HepG2 (cell line): ENCODE results near the gene GTF2F2. TPM values are rescaled to one million over a fixed set of nuclear protein-coding genes. Genes with fewer than 3 reads are reported as not detected.

ENCODE experiments used
- ATAC-seq: fragments of 200-7000 bp; cut with Tn5 transposase; 3 replicates; pipeline ENCODE4 v1.9.1; 2020; ENCODE audit warnings: mild to moderate bottlenecking, moderate library complexity
- BruUV-seq: library from RNA; stranded (reverse); fragments of 400-500 nt; replicated peaks from 2 replicates; lab custom pipeline; 2021; lab: Mats Ljungman, UMichigan
- CTCF ChIA-PET: fragments of 300-600 bp; formaldehyde crosslinking; extraction: SDS; loops from one replicate; lab custom pipeline; 2021; ENCODE audit warnings: low total read pairs, inconsistent platforms, low intra/inter-chr PET ratio; lab: Yijun Ruan, JAX
- POLR2A ChIA-PET: fragments of 350-600 bp; sonication (Branson Sonifier 250); formaldehyde crosslinking; loops from one replicate; lab custom pipeline; 2020; ENCODE audit warnings: antibody characterized with exemption, inconsistent platforms; lab: Yijun Ruan, JAX
- DNase-seq: peaks from one replicate; pipeline ENCODE4 v3.0.0-alpha.2; 2015; ENCODE audit warnings: low spot score
- FAIRE-seq: peaks from 3 replicates; lab custom pipeline; 2011; peaks lifted over from hg19 to GRCh38; lab: Jason Lieb, UNC
- H2AFZ ChIP-seq: one replicate; pipeline ENCODE4 v1.6.1; 2011; ENCODE audit warnings: low read length, inconsistent platforms
- H3K27ac ChIP-seq: fragments of 300-600 bp; 3 replicates; pipeline ENCODE4 v1.8.0; 2011; ENCODE audit warnings: mixed run types, mild to moderate bottlenecking, mixed read lengths, low read length, inconsistent platforms; ENCODE audit not compliant: insufficient read depth; ENCODE audit errors: extremely low read length
- H3K27me3 ChIP-seq, 2 experiments: fragments of 200-600 bp in 1 of 2; 2 replicates in 1 of 2; 3 replicates in 1 of 2; pipeline versions ENCODE4 v1.6.0 to v1.8.0; 2011; ENCODE audit warnings: low read length in 2 of 2, mild to moderate bottlenecking in 2 of 2, moderate library complexity in 2 of 2, inconsistent platforms in 1 of 2; ENCODE audit not compliant: insufficient read depth in 2 of 2, control insufficient read depth in 1 of 2
- H3K36me3 ChIP-seq, 2 experiments: fragments of 200-600 bp in 1 of 2; replicated peaks in 1 of 2; 2 replicates in 1 of 2; 3 replicates in 1 of 2; pipeline versions ENCODE4 v1.5.1 to v1.8.0; 2011; ENCODE audit warnings: low read length in 2 of 2, inconsistent platforms in 1 of 2; ENCODE audit not compliant: insufficient read depth in 2 of 2, control insufficient read depth in 1 of 2
- H3K4me1 ChIP-seq: 2 replicates; pipeline ENCODE4 v1.5.1; 2012; ENCODE audit warnings: low read length, inconsistent platforms; ENCODE audit not compliant: insufficient read depth
- H3K4me2 ChIP-seq: 2 replicates; pipeline ENCODE4 v1.6.0; 2011; ENCODE audit warnings: low read depth, low read length, inconsistent platforms
- H3K4me3 ChIP-seq, 3 experiments: fragments of 200-600 bp in 1 of 3; sonication (generic), shearing (Covaris generic) in 1 of 3; replicated peaks in 1 of 3; 2 replicates each; pipeline ENCODE4 v1.5.1; 2011 to 2016; ENCODE audit warnings: low read length in 3 of 3, inconsistent platforms in 2 of 3, low read depth in 2 of 3, mild to moderate bottlenecking in 2 of 3, control low read depth in 1 of 3, mixed read lengths in 1 of 3; ENCODE audit not compliant: insufficient read depth in 1 of 3
- H3K79me2 ChIP-seq: one replicate; pipeline ENCODE4 v1.6.1; 2011; ENCODE audit warnings: low read length, inconsistent platforms; ENCODE audit not compliant: insufficient read depth
- H3K9ac ChIP-seq: 2 replicates; pipeline ENCODE4 v1.6.0; 2011; ENCODE audit warnings: mild to moderate bottlenecking, low read depth, low read length, inconsistent platforms; ENCODE audit not compliant: insufficient read depth
- H3K9me3 ChIP-seq: 2 replicates; pipeline ENCODE4 v1.5.1; 2012; ENCODE audit warnings: mild to moderate bottlenecking, low read length
- H4K20me1 ChIP-seq: 2 replicates; pipeline ENCODE4 v1.6.0; 2011; ENCODE audit warnings: inconsistent platforms, mild to moderate bottlenecking, low read length, moderate library complexity; ENCODE audit not compliant: insufficient read depth
- CREB1 ChIP-seq, 2 experiments: fragments of 450-650 bp in 1 of 2; IDR thresholded peaks; 2 replicates each; pipeline ENCODE4 v1.6.1; 2016 to 2017; ENCODE audit warnings: control low read depth in 1 of 2, mild to moderate bottlenecking in 1 of 2, missing compliant biosample characterization in 1 of 2, missing genetic modification characterization in 1 of 2
- MTA3 ChIP-seq: sonication (generic); formaldehyde crosslinking; IDR thresholded peaks from 2 replicates; pipeline ENCODE4 v1.4.0; 2020; ENCODE audit warnings: missing genetic modification reagents
- NR2C2 ChIP-seq: sonication (generic); formaldehyde crosslinking; IDR thresholded peaks from 2 replicates; pipeline ENCODE4 v1.4.0; 2020; ENCODE audit warnings: missing genetic modification reagents, mild to moderate bottlenecking, moderate library complexity, borderline replicate concordance
- STAT5B ChIP-seq: sonication (generic); formaldehyde crosslinking; IDR thresholded peaks from 2 replicates; pipeline ENCODE4 v1.4.0; 2020; ENCODE audit warnings: missing genetic modification reagents
- ZFAT ChIP-seq: sonication (generic); formaldehyde crosslinking; conservative IDR thresholded peaks from 2 replicates; pipeline ENCODE4 v1.8.1; 2023; ENCODE audit warnings: missing genetic modification reagents, inconsistent platforms
- ZNF331 ChIP-seq: sonication (generic); formaldehyde crosslinking; IDR thresholded peaks from 2 replicates; pipeline ENCODE4 v1.4.0; 2020; ENCODE audit warnings: missing genetic modification reagents
- ZNF782 ChIP-seq: sonication (generic); formaldehyde crosslinking; IDR thresholded peaks from 2 replicates; pipeline ENCODE4 v1.4.0; 2020; ENCODE audit warnings: missing genetic modification reagents, mild to moderate bottlenecking, borderline replicate concordance
- ZNF839 ChIP-seq: sonication (generic); formaldehyde crosslinking; IDR thresholded peaks from 2 replicates; pipeline ENCODE4 v1.4.0; 2020; ENCODE audit warnings: missing genetic modification reagents, mild to moderate bottlenecking, borderline replicate concordance
- WGBS: methylation state at CpG from one replicate; pipeline ENCODE4 v1.1.6; 2017; ENCODE audit warnings: low lambda C conversion rate; 5-methylcytosine and 5-hydroxymethylcytosine counted together
- in situ Hi-C: cut with HindIII; loops from 2 replicates; pipeline ENCODE4 v1.10.0; 2017; ENCODE audit warnings: low pct_unique_long_range_greater_than_20kb; ENCODE audit not compliant: extremely low pct_ligation_motif_present
- intact Hi-C: fragments of 100-400 bp; cut with micrococcal nuclease; formaldehyde crosslinking; loops from one replicate; pipeline ENCODE4 v1.10.0; 2022; ENCODE audit not compliant: unreplicated experiment
- polyA plus RNA-seq, 8 experiments: library from polyadenylated mRNA; depleted of rRNA in 3 of 8; stranded (reverse) in 7 of 8; unstranded in 1 of 8; fragments of >200 nt; fragmentation: Illumina TruSeq in 4 of 8; extraction: Trizol in 4 of 8; gene quantifications; 2 replicates each; pipeline versions ENCODE4 v1.2.1 to v1.2.3, GENCODE V29; 2011 to 2016; ENCODE audit warnings: low read depth in 4 of 8, missing spikeins in 1 of 8, mixed read lengths in 1 of 8; ENCODE audit not compliant: insufficient read depth in 1 of 8
- total RNA-seq, 5 experiments: library from RNA; depleted of rRNA; stranded (reverse); fragments of >200 nt; fragmentation: Illumina TruSeq; extraction: Trizol; gene quantifications; 2 replicates each; pipeline ENCODE4 v1.2.3, GENCODE V29; 2016; ENCODE audit warnings: low read depth in 1 of 5
- TF ChIP-seq, protein P1 (sequence below): sonication (generic); formaldehyde crosslinking; IDR thresholded peaks from 2 replicates; pipeline ENCODE4 v1.5.1; 2020; ENCODE audit warnings: missing genetic modification reagents, mild to moderate bottlenecking, borderline replicate concordance
- TF ChIP-seq, protein P2 (sequence below): sonication (generic); formaldehyde crosslinking; IDR thresholded peaks from 2 replicates; pipeline ENCODE4 v1.4.0; 2020; ENCODE audit warnings: low read depth, mild to moderate bottlenecking, missing genetic modification reagents

Gene GTF2F2
- total and polyA plus RNA-seq, 2 of the 13 experiments (the other 11 are each of a cell fraction or from before 2014, with no cell fraction given): 10.6 to 32.8 TPM

GRCh38 chr13:45269204-45269603, 148.9 kb downstream of the GTF2F2 start (continued):
- TF ChIP-seq, protein P1, sequence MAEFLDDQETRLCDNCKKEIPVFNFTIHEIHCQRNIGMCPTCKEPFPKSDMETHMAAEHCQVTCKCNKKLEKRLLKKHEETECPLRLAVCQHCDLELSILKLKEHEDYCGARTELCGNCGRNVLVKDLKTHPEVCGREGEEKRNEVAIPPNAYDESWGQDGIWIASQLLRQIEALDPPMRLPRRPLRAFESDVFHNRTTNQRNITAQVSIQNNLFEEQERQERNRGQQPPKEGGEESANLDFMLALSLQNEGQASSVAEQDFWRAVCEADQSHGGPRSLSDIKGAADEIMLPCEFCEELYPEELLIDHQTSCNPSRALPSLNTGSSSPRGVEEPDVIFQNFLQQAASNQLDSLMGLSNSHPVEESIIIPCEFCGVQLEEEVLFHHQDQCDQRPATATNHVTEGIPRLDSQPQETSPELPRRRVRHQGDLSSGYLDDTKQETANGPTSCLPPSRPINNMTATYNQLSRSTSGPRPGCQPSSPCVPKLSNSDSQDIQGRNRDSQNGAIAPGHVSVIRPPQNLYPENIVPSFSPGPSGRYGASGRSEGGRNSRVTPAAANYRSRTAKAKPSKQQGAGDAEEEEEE (CRISPR knock-in tag): no peak
- TF ChIP-seq NR2C2 (CRISPR knock-in tag) (no peak), STAT5B (CRISPR knock-in tag) (no peak), ZFAT (CRISPR knock-in tag) (no peak), ZNF839 (no peak), CREB1 (IDR thresholded peaks at IDR 0.05) (no peak), CREB1 (CRISPR knock-in tag; IDR thresholded peaks at IDR 0.05) (no peak), ZNF331 (CRISPR knock-in tag) (no peak)
- TF ChIP-seq, protein P2, sequence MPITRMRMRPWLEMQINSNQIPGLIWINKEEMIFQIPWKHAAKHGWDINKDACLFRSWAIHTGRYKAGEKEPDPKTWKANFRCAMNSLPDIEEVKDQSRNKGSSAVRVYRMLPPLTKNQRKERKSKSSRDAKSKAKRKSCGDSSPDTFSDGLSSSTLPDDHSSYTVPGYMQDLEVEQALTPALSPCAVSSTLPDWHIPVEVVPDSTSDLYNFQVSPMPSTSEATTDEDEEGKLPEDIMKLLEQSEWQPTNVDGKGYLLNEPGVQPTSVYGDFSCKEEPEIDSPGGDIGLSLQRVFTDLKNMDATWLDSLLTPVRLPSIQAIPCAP: no peak

GRCh38 chr13:45276913-45277312, 156.6 kb downstream of the GTF2F2 start:
- TF ChIP-seq ZNF782: no peak
- no peak for TF ChIP-seq MTA3 (CRISPR knock-in tag)
- POLR2A ChIA-PET: no interaction called here
- no peak for ATAC-seq
- H3K27me3 ChIP-seq: no peaks in the 10 kb centered on the region
- H3K4me1 ChIP-seq: no peaks in the 10 kb centered on the region
- no peaks in the 10 kb centered on the region for H3K79me2 ChIP-seq
- BruUV-seq: no TSS peak
- H3K4me3 ChIP-seq: no peak overlapping the region
- no peaks in the 10 kb centered on the region for H3K9me3 ChIP-seq
- H3K9ac ChIP-seq: no peak overlapping the region
- in situ Hi-C loops: no loop called here
- intact Hi-C loops: no loop called here
- no peak overlapping the region for H2AFZ ChIP-seq
- CTCF ChIA-PET: no interaction called here
- no peak for FAIRE-seq
- no peak overlapping the region for H3K4me2 ChIP-seq
- no peak overlapping the region for H3K27ac ChIP-seq
- WGBS: over 99% methylated on average over 3 of the region's 3 CpGs
- no peaks in the 10 kb centered on the region for H4K20me1 ChIP-seq
- DNase-seq: no peak
- peaks cover 2% of the 10 kb centered on the region in 2 experiments; a peak in 2 of 5 replicates for H3K36me3 ChIP-seq
